GM13977 (cell line): Measurements from ENCODE around the gene SMO.
"Not testable (repeated sequence)": the region's sequence is repeated elsewhere in the genome, so short reads cannot be mapped to it uniquely, and the experiment has no call there.

Experiments
- DNase-seq: peaks from one replicate; pipeline ENCODE4 v3.0.0; 2012; ENCODE audit warnings: low spot score
- in situ Hi-C: fragments of 300-500 bp; cut with MboI; formaldehyde crosslinking; loops from one replicate; pipeline ENCODE4 v1.12.0; 2022; ENCODE audit warnings: low sequenced_read_pairs, low pct_unique_long_range_greater_than_20kb, mixed read lengths, inconsistent platforms; ENCODE audit not compliant: unreplicated experiment
- TF ChIP-seq, protein P1 (sequence below): IDR thresholded peaks from 2 replicates; pipeline ENCODE4 v1.5.1; 2012; ENCODE audit warnings: mild to moderate bottlenecking, control low read depth; ENCODE audit not compliant: insufficient read depth; ENCODE audit errors: extremely low read depth, missing control alignments

The SMO gene

GRCh38 chr7:129209067-129209926 is 20.9 kb downstream of the SMO start:
- DNase-seq, result no peak
- in situ Hi-C loops, result loop anchor here (25.0 kb wide), 1 partner anchor 253 kb away; no protein-coding TSS in a partner anchor
- TF ChIP-seq, protein P1, sequence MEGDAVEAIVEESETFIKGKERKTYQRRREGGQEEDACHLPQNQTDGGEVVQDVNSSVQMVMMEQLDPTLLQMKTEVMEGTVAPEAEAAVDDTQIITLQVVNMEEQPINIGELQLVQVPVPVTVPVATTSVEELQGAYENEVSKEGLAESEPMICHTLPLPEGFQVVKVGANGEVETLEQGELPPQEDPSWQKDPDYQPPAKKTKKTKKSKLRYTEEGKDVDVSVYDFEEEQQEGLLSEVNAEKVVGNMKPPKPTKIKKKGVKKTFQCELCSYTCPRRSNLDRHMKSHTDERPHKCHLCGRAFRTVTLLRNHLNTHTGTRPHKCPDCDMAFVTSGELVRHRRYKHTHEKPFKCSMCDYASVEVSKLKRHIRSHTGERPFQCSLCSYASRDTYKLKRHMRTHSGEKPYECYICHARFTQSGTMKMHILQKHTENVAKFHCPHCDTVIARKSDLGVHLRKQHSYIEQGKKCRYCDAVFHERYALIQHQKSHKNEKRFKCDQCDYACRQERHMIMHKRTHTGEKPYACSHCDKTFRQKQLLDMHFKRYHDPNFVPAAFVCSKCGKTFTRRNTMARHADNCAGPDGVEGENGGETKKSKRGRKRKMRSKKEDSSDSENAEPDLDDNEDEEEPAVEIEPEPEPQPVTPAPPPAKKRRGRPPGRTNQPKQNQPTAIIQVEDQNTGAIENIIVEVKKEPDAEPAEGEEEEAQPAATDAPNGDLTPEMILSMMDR, result no peak

DNA sequence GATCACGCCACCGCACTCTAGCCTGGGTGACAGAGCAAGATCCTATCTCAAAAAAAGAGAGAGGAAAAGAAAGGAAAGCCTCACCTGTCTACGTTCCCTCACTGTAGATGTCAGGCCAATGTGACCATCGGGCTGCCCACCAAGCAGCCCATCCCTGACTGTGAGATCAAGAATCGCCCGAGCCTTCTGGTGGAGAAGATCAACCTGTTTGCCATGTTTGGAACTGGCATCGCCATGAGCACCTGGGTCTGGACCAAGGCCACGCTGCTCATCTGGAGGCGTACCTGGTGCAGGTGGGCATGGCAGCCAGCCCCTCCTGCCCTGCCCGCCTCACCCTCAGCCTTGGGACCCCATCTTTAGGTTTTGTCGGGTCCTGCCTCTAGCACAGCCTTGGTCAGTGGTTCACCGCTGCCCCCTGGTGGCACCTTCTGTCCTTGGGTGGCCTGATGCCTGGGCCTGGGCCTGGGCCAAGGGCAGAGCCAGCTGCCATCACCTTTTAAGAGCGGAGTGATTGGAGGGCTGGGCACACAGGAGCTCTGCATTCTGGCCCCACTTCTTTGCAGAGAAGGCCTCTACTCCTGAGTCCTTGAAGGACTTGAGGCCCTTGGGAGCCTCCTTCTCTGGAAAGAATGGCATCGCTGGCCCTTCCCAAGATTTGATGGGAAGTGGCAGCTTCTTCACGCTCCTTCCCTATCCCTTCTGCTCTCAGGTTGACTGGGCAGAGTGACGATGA is 22.0 kb downstream of the SMO start:
- in situ Hi-C loops, result loop anchor here (25.0 kb wide), 1 partner anchor 252 kb away; no protein-coding TSS in a partner anchor
- DNase-seq, result peak; percentile 89
- TF ChIP-seq, protein P1, result peak; percentile 94

GRCh38 chr7:129210989-129211312 is 22.5 kb downstream of the SMO start:
- TF ChIP-seq, protein P1, result no peak
- in situ Hi-C loops, result loop anchor here (25.0 kb wide), 1 partner anchor 251 kb away; no protein-coding TSS in a partner anchor
- DNase-seq, result no peak

GRCh38 chr7:129212126-129212525 is 23.7 kb downstream of the SMO start:
- no peak for DNase-seq
- TF ChIP-seq, protein P1, result no peak
- in situ Hi-C loops, result loop anchor here (25.0 kb wide), 1 partner anchor 250 kb away; no protein-coding TSS in a partner anchor

- in situ Hi-C loops, result loop anchor here (25.0 kb wide), 1 partner anchor 250 kb away; no protein-coding TSS in a partner anchor
- TF ChIP-seq, protein P1, result no peak
- DNase-seq, result no peak
Measured at GRCh38 chr7:129212596-129212995, 24.2 kb downstream of the SMO start.

DNA sequence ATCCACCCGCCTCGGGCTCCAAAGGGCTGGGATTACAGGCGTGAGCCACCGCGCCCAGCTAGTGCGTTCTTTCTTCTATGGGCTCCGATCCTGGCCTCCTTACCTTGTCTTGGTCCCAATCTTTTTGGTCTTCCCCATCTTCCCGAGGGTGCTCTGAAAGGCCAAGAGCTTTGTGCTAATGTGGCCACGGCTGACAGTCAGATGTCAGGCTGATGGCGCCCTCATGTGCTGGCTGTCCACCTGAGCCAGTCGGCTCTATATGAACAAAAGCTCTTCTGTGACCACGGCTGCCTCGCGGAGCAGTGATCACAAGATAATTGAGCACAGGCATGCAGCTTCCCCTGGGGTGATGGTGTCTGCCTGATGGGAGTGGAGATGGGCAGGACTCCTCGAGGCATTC is 25.4 kb downstream of the SMO start:
- peak; percentile 62 for DNase-seq
- in situ Hi-C loops, result loop anchor here (25.0 kb wide), 1 partner anchor 248 kb away; no protein-coding TSS in a partner anchor
- TF ChIP-seq, protein P1, result peak; percentile 56

DNA sequence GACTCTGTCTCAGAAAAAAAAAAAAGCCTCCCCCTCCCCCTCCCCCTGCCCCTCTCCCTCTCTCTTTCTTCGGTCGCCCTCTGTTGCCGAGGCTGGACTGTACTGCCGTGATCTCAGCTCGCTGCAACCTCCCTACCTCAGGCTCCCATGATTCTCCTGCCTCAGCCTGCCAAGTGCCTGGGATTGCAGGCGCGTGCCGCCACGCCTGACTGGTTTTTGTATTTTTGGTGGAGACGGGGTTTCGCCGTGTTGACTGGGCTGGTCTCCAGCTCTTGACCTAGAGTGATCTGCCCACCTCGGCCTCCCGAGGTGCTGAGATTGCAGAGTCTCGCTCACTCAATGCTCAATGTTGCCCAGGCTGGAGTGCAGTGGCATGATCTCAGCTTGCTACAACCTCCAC is 27.3 kb downstream of the SMO start:
- in situ Hi-C loops, result loop anchor here (25.0 kb wide), 1 partner anchor 247 kb away; no protein-coding TSS in a partner anchor
- DNase-seq, result not testable (repeated sequence)

DNA sequence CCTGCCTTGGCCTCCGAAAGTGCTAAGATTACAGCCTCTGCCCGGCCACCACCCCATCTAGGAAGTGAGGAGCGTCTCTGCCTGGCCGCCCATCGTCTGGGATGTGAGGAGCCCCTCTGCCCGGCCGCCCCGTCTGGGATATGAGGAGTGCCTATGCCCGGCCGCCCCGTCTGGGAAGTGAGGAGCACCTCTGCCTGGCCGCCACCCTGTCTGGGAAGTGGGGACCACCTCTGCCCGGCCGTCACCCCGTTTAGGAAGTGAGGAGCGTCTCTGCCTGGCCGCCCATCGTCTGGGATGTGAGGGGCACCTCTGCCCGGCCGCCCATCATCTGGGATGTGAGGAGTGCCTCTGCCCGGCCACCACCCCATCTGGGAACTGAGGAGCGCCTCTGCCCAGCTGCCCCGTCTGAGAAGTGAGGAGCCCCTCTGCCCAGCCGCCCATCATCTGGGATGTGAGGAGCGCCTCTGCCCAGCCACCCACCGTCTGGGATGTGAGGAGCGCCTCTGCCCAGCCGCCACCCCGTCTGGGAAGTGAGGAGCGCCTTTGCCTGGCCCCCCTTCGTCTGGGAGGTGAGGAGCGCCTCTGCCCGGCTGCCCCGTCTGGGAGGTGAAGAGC is 27.8 kb downstream of the SMO start:
- DNase-seq, result not testable (repeated sequence)

GRCh38 chr7:129216821-129217416 is 28.5 kb downstream of the SMO start:
- DNase-seq, result not testable (repeated sequence)

More for the DNA sequence above, 27.8 kb downstream of the SMO start:
- in situ Hi-C loops, result loop anchor here (25.0 kb wide), 1 partner anchor 246 kb away; no protein-coding TSS in a partner anchor

More at GRCh38 chr7:129216821-129217416, 28.5 kb downstream of the SMO start:
- in situ Hi-C loops, result loop anchor here (25.0 kb wide), 1 partner anchor 245 kb away; no protein-coding TSS in a partner anchor
